ENCODE results near the gene SLC15A1.

Gene SLC15A1

GRCh38 chr13:98751861-98752466, 508 bp downstream of the SLC15A1 start:
- H3K4me3 ChIP-seq (ENCODE audit: low read depth, low read length): no peak overlapping the region
- no peak for TF ChIP-seq CTCF (IDR thresholded peaks at IDR 0.05; ENCODE audit: borderline replicate concordance, insufficient read depth, low read depth, low read length)

GRCh38 chr13:98751367-98751782, 1.1 kb downstream of the SLC15A1 start:
- TF ChIP-seq CTCF (IDR thresholded peaks at IDR 0.05; ENCODE audit: borderline replicate concordance, insufficient read depth, low read depth, low read length): no peak
- no peak overlapping the region for H3K4me3 ChIP-seq (ENCODE audit: low read depth, low read length)

- no peak for TF ChIP-seq CTCF (IDR thresholded peaks at IDR 0.05; ENCODE audit: borderline replicate concordance, insufficient read depth, low read depth, low read length)
- H3K4me3 ChIP-seq (ENCODE audit: low read depth, low read length): no peak overlapping the region
Measured at GRCh38 chr13:98749501-98749900, 3.0 kb downstream of the SLC15A1 start.

- TF ChIP-seq CTCF (IDR thresholded peaks at IDR 0.05; ENCODE audit: borderline replicate concordance, insufficient read depth, low read depth, low read length): no peak
- H3K4me3 ChIP-seq (ENCODE audit: low read depth, low read length): no peak overlapping the region
Measured at GRCh38 chr13:98746968-98747367, 5.5 kb downstream of the SLC15A1 start.

- no peak overlapping the region for H3K4me3 ChIP-seq (ENCODE audit: low read depth, low read length)
- no peak for TF ChIP-seq CTCF (IDR thresholded peaks at IDR 0.05; ENCODE audit: borderline replicate concordance, insufficient read depth, low read depth, low read length)
Measured at GRCh38 chr13:98743377-98743776, 9.1 kb downstream of the SLC15A1 start.

GRCh38 chr13:98742961-98743360, 9.5 kb downstream of the SLC15A1 start:
- TF ChIP-seq CTCF (IDR thresholded peaks at IDR 0.05; ENCODE audit: borderline replicate concordance, insufficient read depth, low read depth, low read length): no peak
- no peak overlapping the region for H3K4me3 ChIP-seq (ENCODE audit: low read depth, low read length)

- H3K4me3 ChIP-seq (ENCODE audit: low read depth, low read length): no peak overlapping the region
- no peak for TF ChIP-seq CTCF (IDR thresholded peaks at IDR 0.05; ENCODE audit: borderline replicate concordance, insufficient read depth, low read depth, low read length)
Measured at GRCh38 chr13:98741741-98742435, 10.6 kb downstream of the SLC15A1 start.

Data from GM12875 (cell line).